Pancreas (tissue), 10 donors: ENCODE data around the gene RIMBP2. TPM values are rescaled to one million over a fixed set of nuclear protein-coding genes. Genes with fewer than 3 reads are reported as not detected.
A peak's percentile ranks its signal among the peaks of the same experiment; 100 is the strongest.

Experiments
- ATAC-seq, 4 donors: fragments of 200-7000 bp; cut with Tn5 transposase; one replicate each; pipeline versions ENCODE4 v1.8.0 to v1.9.1; 2020; ENCODE audit warnings: mild to moderate bottlenecking in 4 of 4, moderate library complexity in 4 of 4
- DNase-seq, 6 donors: peaks; one replicate each; pipeline ENCODE4 v3.0.0-alpha.2; 2020
- FAIRE-seq: peaks from 2 replicates; lab custom pipeline; 2012; peaks lifted over from hg19 to GRCh38; lab: Jason Lieb, UNC
- H3K27ac ChIP-seq, 4 donors: fragments of 200-600 bp; sonication (generic); 1 replicate in 3 of 4; 2 replicates in 1 of 4; pipeline versions ENCODE4 v1.5.0 to v1.8.0; 2020
- H3K27me3 ChIP-seq, 4 donors: fragments of 200-600 bp; one replicate each; pipeline ENCODE4 v1.8.0; 2021
- H3K36me3 ChIP-seq, 3 donors: fragments of 200-600 bp; sonication (generic) in 1 of 3; one replicate each; pipeline versions ENCODE4 v1.5.0 to v1.8.0; 2020 to 2021
- H3K4me1 ChIP-seq, 3 donors: fragments of 200-600 bp; one replicate each; pipeline ENCODE4 v1.8.0; 2021
- H3K4me3 ChIP-seq, 4 donors: fragments of 200-600 bp; sonication (generic) in 2 of 4; one replicate each; pipeline versions ENCODE4 v1.5.0 to v1.8.0; 2020 to 2021
- H3K9me3 ChIP-seq, 4 donors: fragments of 200-600 bp; one replicate each; pipeline ENCODE4 v1.8.0; 2021
- CTCF ChIP-seq, 4 donors: fragments of 200-600 bp; sonication (generic) in 3 of 4; IDR thresholded peaks; one replicate each; pipeline versions ENCODE4 v1.5.0 to v1.8.0; 2021; ENCODE audit warnings: antibody characterized with exemption in 4 of 4
- WGBS, 2 donors: extraction: QIAGEN DNeasy Blood & Tissue Kit; methylation state at CpG; one replicate each; pipeline ENCODE4 v1.1.7; 2013; 5-methylcytosine and 5-hydroxymethylcytosine counted together
- intact Hi-C, 3 donors: fragments of 100-400 bp; cut with DNase I; formaldehyde crosslinking; loops; one replicate each; pipeline versions ENCODE4 v1.11.1 to v1.14.2; 2022
- polyA plus RNA-seq, 2 donors: library from polyadenylated mRNA; stranded (reverse); fragments of 200-250 nt; gene quantifications; one replicate each; pipeline ENCODE4 v1.2.3, GENCODE V29; 2013
- total RNA-seq, 6 donors: library from RNA; stranded (reverse); fragmentation: NEBNext Ultra II Directional in 4 of 6; extraction: Animal tissue kit (Norgen Biotek cat#: 25700) in 4 of 6; gene quantifications; one replicate each; pipeline versions ENCODE4 v1.2.1 to v1.2.4, GENCODE V29; 2021 to 2023
- donor health status: healthy with polysubstance abuse.
- donor health status: DM: no; HTN: no; CAD: no; lungs with moderate emphysema.
- donor health status: DM: no; HTN: no; CAD: no.
- donor health status: control.
- donor health status: control.
- donor health status: Bipolar disorder and iron deficiency.
- donor health status: DM: yes; HTN: yes; CAD: no.
- donor health status: DM: no; HTN: no; CAD: no.
- donor health status: DM: no; HTN: no; CAD: no.
- donor health status: DM: yes; HTN: yes; CAD: no.

Gene RIMBP2
- total and polyA plus RNA-seq, 8 donors: 1.6 to 14.9 (median 3.9) TPM

- Histone ChIP-seq H3K4me3 (no peak overlapping the region), H3K27ac (no peak overlapping the region), H3K27me3 (peaks cover 0 to 11% (median 0%) of the 10 kb centered on the region in 4 donors), H3K36me3 (no peaks in the 10 kb centered on the region), H3K4me1 (no peaks in the 10 kb centered on the region), H3K9me3 (no peaks in the 10 kb centered on the region)
- ATAC-seq (no peak), FAIRE-seq (no peak), DNase-seq (peak in 1 of 6 donors; percentile 35)
- no peak for TF ChIP-seq CTCF (IDR thresholded peaks at IDR 0.05)
- intact Hi-C loops: no loop called here
- 78 to 92% methylated on average over 15 of the region's 15 CpGs for WGBS, 2 donors
Measured at GRCh38 chr12:130465046-130465445, 251.1 kb downstream of the RIMBP2 start.

- no peaks in the 10 kb centered on the region for H3K9me3 ChIP-seq
- WGBS, 2 donors: 60 to 65% methylated on average over 19 of the region's 19 CpGs
- no peaks in the 10 kb centered on the region for H3K4me1 ChIP-seq
- FAIRE-seq: no peak
- no peaks in the 10 kb centered on the region for H3K36me3 ChIP-seq
- peaks cover 0 to 15% (median 0%) of the 10 kb centered on the region in 4 donors for H3K27me3 ChIP-seq
- H3K27ac ChIP-seq: no peak overlapping the region
- DNase-seq: no peak
- TF ChIP-seq CTCF (IDR thresholded peaks at IDR 0.05): no peak
- no peak for ATAC-seq
- intact Hi-C loops: no loop called here
- no peak overlapping the region for H3K4me3 ChIP-seq
Measured at GRCh38 chr12:130463818-130464670, 252.1 kb downstream of the RIMBP2 start.

- H3K27ac ChIP-seq: no peak overlapping the region
- ATAC-seq: peak in 3 of 4 donors; percentile 14 to 60 (median 46)
- H3K4me3 ChIP-seq: no peak overlapping the region
- intact Hi-C loops: no loop called here
- TF ChIP-seq CTCF (IDR thresholded peaks at IDR 0.05): no peak
- WGBS, 2 donors: 33 to 41% methylated on average over 9 of the region's 9 CpGs
- no peaks in the 10 kb centered on the region for H3K9me3 ChIP-seq
- FAIRE-seq: no peak
- no peaks in the 10 kb centered on the region for H3K4me1 ChIP-seq
- peaks cover 0 to 15% (median 0%) of the 10 kb centered on the region in 4 donors for H3K27me3 ChIP-seq
- no peaks in the 10 kb centered on the region for H3K36me3 ChIP-seq
- DNase-seq: peak in 1 of 6 donors; percentile 9
Measured at GRCh38 chr12:130463275-130463658, 252.8 kb downstream of the RIMBP2 start.

GRCh38 chr12:130462558-130463274 is 253.4 kb downstream of the RIMBP2 start:
- intact Hi-C loops: no loop called here
- Histone ChIP-seq H3K27me3 (peaks cover 0 to 15% (median 0%) of the 10 kb centered on the region in 4 donors), H3K27ac (no peak overlapping the region), H3K9me3 (no peaks in the 10 kb centered on the region), H3K4me1 (no peaks in the 10 kb centered on the region), H3K36me3 (no peaks in the 10 kb centered on the region), H3K4me3 (no peak overlapping the region)
- DNase-seq (peak in 1 of 6 donors; percentile 33), ATAC-seq (peak in 1 of 4 donors; percentile 20), FAIRE-seq (no peak)
- 57 to 66% methylated on average over 21 of the region's 21 CpGs for WGBS, 2 donors
- TF ChIP-seq CTCF (IDR thresholded peaks at IDR 0.05): no peak
